HK-2 (cell line): ENCODE results near the gene ASB3.
A peak's percentile ranks its signal among the peaks of the same experiment; 100 is the strongest.
"Not testable (repeated sequence)": the region's sequence is repeated elsewhere in the genome, so short reads cannot be mapped to it uniquely, and the experiment has no call there.

Experiments used
- DNase-seq: peaks from one replicate; pipeline ENCODE4 v3.0.0-alpha.2; 2018; ENCODE audit not compliant: unreplicated experiment

The ASB3 gene, protein sequence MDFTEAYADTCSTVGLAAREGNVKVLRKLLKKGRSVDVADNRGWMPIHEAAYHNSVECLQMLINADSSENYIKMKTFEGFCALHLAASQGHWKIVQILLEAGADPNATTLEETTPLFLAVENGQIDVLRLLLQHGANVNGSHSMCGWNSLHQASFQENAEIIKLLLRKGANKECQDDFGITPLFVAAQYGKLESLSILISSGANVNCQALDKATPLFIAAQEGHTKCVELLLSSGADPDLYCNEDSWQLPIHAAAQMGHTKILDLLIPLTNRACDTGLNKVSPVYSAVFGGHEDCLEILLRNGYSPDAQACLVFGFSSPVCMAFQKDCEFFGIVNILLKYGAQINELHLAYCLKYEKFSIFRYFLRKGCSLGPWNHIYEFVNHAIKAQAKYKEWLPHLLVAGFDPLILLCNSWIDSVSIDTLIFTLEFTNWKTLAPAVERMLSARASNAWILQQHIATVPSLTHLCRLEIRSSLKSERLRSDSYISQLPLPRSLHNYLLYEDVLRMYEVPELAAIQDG

DNA sequence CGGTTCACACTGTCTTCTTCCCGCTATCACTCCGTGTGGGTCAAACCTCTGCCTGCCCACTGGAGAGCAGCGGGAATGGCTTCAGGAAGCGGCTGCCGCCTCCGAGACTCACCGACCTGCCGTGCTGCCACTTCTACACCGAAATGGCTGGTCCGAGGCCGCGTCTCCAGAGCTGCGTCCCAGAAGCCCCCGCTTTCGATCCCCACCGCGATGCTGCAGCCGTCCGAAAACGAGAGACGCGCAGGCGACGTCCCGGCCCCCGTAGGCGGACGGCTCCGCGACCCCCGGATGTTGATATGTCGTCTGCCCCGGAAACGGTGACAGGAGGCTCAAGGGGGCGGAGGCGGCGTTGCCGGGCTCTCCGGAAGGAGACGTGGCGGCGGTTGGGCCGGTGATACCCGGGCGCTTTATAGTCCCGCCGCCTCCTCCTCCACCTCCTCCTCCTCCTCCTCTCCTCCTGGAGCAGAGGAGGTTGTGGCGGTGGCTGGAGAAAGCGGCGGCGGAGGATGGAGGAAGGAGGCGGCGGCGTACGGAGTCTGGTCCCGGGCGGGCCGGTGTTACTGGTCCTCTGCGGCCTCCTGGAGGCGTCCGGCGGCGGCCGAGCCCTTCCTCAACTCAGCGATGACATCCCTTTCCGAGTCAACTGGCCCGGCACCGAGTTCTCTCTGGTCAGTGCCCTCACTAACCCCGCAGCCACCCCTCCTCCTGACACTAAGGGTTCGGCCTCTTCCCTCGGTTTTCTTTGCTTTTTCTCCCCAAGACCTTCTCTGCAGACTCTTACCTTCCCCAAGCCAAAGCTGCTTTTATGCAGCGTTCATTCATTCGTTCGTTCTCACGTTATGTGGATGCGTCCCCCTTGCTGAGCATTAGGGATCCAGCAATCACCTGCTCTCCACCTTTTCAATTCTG is at the start of gene ASB3, which contains the start of gene ERLEC1:
Gene ASB3 (minus strand): TSS at position 249 of the 909 bp plus-strand sequence. CDS start 21,381 bp downstream, outside the sequence.
Gene ERLEC1 (plus strand): TSS at position 340 of the 909 bp plus-strand sequence. CDS start 167 bp downstream, at position 507.
- peak; percentile 84 for DNase-seq

DNA sequence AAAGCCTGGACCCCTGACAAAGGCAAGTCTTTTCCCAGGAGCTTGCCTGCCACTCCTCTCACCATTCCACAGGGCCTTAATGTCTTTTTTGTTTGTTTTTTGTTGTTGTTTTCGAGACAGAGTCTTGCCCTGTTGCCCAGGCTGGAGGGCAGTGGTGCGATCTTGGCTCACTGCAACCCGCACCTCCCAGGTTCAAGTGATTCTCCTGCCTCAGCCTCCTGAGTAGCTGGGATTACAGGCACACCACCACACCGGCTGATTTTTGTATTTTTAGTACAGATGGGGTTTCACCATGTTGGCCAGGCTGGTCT is 43.2 kb upstream of the ASB3 start:
- DNase-seq, result not testable (repeated sequence)

DNA sequence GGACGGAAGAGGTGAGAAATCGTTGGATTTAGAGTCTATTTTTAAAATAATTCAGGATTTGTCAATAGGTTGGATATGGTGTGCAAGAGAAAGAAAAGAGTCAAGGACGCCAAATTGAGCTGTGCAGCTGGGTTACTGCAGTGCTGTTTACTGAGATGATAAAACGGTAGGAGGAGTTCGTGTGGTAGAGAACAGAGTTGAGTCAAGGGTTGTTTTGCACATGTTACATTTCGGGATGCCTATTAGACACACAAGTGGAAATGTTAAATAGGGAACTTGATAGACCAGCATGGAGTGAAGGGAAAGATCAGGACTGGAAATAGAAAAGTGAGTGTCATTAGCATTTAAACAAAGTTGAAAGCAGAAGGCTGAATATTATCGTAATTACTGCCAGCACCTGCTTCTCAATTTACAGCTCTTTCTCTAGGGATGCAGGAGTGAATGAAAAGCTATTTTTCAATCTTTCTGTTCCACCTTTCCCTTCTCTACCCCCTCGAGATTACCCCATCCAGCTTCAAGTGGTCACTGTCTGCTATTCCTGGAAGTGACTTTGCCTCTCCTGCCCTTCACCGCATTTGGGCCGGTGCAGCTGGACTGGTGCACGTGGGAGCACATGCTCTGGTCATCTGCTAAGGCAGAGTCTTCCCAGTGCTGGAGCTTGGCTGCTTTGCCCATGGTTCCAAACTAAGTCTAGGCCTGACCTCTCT is 42.7 kb upstream of the ASB3 start:
- no peak for DNase-seq

DNA sequence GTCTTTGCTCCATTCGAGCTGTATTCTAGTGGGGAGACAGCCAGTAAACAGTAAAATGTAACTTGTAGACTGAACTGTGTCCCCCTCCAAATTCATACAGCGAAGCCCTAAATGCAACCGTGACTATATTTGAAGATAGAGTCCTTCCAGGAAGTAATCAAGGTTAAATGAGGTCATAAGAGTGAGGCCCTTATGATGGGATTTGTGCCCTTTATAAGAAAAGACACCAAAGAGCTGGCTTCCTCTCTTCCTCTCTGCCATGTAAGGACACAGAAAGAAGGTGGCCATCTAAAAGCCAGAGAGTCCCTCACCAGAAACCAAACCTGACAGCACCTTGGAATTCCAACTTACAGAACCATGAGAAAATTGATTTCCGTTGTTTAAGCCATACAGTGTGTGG is 41.6 kb upstream of the ASB3 start:
- DNase-seq, result no peak

DNA sequence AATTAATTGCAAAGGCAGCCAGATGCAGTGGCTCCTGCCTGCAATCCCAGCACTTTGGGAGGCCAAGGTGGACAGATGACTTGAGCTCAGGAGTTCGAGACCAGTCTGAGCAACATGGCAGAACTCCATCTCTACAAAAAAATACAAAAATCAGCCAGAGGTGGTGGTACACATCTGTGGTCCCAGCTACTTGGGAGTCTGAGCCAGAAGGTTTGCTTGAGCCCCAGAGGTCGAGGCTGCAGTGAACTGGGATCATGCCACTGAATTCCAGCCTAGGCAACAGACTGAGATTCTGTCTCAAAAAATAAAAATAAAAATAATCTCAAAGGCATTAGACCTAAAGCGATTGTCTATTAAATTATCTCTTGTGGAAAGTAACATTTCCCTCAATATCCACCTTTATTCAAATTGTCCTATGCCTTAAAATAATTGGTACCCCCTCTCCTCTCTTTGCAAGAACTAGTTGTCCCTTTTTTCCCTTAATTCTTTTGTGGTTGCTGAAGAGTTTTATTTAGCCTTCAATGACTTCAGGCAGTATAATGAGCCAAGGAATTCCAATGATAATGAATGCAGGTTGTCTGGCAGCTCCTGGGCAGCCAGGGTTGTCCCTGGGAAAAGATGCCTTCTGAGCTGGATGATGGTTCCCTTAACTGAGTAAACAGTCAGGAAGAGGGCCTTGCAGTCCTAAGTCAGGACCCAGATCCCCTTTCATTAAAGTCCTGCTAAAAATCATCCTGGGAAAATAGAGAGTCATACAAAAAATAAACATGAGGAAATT is 40.8 kb upstream of the ASB3 start:
- no peak for DNase-seq

DNA sequence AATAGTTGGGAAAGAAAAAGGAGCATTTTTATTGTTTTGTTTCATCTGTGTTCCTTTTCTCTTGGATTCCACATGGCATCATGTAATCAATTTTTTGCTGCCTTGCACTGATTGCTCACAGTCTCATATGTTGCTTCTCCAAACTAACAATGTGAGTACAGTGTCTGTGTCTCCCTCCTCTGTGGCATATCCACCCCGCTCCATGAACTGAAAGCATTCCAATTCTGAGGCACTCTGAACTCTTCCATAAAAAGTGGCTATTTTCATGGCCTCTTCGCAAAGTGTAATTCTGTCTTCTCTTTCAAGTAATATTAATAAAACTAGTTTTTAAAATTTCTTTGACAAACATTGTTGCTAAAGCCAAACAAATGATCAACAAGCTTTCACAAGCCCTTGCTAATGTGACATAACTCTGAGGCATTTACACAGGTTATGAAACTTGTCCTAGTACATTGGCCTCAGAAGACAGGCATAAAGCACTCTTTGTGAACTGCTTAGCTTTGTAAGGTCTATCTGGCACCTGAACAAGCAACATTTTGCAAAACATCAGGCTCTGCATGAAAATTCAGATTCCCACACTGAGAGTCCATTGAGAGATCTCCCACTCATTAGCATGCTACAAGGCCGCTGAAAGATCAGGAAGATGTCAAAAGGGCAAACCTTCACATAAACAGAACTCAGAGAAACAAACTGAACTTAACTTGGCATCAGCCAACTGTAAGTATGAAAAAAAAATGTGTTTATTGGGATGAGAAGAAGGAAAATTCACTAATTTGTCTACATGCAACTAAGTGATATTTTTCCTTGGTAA is 40.0 kb upstream of the ASB3 start:
- no peak for DNase-seq

DNA sequence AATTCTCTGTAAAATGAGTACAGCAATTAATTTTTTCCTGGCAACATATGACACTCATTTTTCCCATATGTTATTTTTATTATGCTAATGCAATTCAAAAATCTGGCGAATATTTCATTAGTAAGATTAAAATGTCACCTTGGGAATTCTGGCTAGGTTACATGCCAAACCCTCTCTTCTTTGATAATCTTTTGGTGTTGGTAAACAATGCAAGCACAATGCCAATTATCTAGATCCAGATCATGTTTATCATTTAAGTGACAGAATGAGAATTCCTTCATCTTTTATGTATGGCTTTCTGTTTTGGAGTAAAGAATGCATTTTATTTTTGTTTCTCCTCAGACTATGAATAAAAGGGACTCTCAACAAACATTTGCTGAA is 39.3 kb upstream of the ASB3 start:
- DNase-seq, result no peak

DNA sequence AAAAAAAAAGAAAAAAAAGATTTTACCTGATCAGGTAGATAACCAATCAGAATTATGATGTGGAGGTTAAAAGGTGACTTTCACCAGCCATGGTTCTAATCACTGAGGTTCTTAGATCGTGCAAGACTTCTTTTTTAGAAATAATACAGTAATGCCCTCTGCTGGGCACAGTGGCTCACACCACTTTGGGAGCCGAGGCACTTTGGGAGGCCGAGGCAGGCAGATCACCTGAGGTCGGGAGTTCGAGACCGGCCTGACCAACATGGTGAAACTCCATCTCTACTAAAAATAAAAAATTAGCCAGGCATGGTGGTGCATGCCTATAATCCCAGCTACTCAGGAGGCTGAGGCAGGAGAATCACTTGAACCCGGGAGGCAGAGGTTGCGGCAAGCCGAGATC is 36.9 kb upstream of the ASB3 start:
- DNase-seq, result not testable (repeated sequence)

DNA sequence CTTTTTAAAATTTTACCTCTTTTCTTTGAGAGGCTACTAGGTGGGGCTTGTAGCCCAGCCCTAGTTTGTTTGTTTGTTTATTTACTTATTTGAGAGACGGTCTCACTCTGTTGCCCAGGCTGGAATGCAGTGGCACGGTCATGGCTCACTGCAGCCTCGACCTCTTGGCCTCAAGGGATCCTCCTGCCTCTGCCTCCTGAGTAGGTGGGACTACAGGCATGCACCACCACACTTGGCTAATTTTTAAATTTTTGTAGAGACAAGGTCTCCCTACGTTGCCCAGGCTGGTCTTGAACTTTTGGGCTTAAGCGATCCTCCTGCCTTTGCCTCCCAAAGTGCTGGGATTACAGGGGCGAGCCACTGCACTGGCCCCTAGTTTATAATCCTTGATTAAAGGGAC is 35.1 kb upstream of the ASB3 start:
- no peak for DNase-seq

DNA sequence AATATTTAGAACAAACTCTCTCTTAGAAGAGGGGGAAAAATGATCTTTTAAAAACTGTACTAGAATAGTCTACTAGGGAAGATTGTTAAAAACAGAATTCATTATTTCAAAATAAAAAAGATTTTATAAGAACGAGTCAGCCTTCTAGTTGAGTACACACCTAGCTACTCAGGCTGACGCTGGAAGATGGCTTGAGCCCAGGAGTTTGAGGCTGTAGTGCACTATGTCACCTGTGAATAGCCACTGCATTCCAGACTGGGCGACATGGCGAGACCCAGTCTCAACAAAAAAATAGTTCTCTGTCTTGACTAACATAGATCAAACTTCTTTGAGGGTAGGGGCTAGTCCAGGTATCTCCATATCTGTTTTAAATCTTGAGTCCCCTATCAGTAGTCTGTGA is 34.0 kb upstream of the ASB3 start:
- DNase-seq, result no peak

DNA sequence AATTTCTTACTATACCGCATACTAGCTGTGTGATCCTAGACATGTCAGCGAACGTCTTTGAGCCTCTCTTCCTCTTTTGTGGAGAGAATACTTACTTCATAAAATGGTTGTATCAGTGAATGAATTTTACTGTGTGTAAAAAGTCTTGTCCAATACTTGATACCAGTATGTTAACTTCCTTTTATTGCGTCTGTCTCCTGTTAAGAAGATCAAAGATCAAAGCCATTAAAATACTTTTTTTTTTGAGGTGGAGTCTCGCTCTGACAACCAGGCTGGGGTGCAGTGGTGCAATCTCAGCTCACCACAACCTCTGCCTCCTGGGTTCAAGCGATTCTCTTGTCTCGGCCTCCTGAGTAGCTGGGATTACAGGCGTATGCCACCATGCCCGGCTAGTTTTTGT is 33.3 kb upstream of the ASB3 start:
- no peak for DNase-seq

DNA sequence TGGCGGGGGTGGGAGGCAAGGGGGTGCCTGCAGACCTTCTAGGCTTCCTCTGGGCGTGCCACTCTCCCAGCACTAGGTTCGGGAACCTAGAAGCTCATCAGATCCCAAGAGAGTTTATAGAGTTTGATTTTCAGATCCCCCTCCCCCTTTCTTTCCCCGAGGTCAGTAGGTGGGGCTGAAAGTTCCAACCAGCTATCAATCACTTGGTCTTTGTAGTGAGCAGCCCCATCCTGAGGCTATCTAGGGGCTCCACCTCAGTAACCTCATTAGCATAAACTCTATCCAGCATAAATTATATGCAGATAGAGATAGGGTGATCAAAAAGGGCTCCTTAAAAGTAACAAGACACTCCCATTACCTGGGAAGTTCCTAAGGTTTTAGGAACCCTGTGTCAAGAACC is 32.9 kb upstream of the ASB3 start:
- no peak for DNase-seq

DNA sequence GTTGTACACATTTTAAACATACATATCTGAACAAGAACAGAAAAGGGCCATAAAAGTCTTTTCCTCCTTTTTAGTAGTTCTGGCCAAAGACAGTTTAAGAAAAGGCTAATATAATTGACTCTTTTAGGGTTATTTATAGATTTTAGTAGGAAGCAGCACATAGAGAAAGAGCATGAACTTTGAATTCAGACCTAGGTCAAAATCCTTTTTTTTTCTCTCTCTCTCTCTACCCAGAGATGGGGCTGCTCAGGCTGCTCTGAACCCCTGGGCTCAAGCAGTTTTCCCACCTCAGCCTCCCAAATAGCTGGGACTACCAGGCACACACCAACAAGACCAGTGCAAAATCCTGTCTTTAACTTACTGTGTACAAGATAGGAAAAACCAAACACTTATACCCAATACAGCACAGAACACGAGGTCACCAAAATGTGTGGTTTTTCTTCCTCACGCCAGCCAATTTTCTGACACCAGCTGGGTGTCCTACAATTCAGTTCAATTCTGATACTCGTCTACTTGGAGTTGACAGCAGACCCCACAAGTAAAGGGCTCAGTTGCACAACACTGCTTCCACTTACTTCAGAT is 32.2 kb upstream of the ASB3 start:
- DNase-seq, result no peak

DNA sequence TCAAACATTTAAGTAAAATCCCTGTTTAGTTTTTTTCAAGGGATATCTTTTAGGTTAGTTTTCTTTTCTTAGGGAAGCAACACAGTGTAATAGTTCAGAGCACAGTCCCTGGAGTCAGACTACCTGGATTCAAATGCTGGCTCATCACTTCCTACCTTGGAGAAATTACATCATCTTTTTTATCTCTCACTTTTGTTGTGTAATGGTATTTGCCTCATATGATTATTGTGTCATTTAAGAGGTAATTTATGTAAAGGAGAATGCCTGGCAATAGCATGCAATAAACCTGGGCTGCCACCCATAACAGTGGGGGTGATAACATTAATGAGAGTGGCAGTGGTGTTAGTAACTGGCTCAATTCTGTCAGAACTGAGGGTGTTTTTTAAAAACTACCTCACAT is 26.4 kb upstream of the ASB3 start:
- DNase-seq, result no peak

DNA sequence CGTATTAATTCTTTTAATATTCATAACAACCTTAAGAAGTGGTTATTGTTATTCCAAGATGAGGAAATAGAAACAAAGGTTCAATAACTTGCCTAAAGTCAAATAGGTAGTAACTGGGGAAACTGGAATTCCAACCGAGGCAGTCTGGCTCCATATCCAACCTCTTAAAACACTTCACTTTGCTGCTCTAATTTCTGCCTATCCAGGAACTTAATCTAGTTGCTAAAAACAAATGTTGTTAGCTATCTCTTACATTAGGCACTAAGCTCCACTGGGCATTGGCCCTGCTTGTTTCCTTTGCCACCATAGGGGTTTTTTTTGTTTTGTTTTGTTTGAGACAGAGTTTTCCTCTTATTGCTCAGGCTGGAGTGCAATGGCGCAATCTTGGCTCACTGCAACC is 24.8 kb upstream of the ASB3 start:
- DNase-seq, result no peak

DNA sequence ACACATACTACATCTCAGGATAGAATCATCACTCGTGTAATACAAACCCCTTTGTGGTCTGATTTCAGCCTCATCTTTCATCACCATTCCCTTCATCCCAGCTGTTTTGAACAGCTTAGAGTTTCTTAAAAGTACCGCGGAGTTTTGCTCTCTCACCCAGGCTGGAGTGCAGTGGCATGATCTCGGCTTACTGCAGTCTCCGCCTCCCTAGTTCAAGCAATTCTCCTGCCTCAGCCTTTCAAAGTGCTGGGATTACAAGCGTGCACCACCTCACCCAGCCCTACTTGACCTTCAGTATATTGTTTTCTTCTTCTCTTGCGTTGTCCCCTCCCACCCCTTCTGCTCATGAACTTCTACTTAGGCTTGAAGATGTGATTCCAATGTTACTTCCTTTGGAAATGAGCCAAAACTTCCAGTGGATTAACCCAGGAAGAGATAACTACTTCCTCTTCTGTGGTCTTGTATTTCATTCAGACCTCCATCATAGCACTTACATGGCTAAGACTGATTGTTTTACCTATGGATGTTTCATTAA is 15.9 kb upstream of the ASB3 start:
- DNase-seq, result no peak

DNA sequence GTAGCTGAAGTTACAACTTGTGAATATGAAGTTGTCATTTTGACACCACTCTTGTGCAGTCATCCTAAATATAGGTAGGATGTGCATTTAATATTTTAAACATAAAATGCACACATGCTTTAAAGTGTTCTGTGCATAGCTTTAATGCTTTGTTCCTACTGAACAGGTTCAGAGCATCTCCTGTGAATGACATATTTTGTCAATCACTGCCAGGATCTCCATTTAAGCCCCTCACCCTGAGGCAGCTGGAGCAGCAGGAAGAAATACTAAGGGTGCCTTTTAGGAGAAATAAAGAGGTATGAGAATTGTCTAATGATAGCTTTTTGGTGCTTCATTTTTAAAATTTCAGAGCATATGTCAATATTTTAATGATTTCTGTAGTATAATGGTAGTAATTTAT is 14.8 kb upstream of the ASB3 start:
- no peak for DNase-seq

DNA sequence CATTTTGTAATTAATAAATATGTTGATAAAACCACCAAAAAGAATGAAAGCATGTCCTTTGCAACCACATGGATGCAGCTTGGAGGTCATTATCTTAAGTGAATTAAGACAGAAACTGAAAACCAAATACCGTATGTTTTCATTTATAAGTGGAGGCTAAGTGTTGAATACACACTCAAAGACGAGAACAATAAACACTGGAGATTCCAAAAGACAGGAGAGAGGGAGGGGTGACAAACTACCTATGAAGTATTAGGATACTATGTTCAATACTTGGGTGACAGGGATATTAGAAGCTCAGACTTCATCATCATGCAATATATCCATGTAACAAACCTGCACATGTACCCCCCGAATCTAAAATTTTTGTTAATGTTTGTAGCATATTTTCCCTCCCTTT is 7.1 kb upstream of the ASB3 start:
- DNase-seq, result no peak

DNA sequence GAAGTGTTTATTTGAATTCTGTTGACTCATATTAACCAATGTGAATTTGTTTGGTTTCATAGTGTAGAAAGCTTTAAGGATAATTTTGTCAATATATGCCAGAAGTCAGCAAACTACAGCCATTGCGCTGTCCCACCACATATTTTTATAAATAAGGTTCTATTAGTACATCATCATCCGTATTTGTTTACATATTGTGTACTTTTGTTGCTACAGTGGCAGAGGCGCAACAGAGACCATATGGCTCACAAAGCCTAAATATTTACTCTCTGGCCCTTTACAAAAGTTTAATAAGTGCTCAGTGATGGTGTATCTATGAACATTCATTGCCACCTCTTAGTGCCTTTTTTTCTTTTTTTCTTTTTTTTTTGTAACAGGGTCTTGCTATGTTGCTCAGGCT is 6.5 kb upstream of the ASB3 start:
- DNase-seq, result no peak
